ENCODE results near the gene UPP2.

Gene UPP2

DNA sequence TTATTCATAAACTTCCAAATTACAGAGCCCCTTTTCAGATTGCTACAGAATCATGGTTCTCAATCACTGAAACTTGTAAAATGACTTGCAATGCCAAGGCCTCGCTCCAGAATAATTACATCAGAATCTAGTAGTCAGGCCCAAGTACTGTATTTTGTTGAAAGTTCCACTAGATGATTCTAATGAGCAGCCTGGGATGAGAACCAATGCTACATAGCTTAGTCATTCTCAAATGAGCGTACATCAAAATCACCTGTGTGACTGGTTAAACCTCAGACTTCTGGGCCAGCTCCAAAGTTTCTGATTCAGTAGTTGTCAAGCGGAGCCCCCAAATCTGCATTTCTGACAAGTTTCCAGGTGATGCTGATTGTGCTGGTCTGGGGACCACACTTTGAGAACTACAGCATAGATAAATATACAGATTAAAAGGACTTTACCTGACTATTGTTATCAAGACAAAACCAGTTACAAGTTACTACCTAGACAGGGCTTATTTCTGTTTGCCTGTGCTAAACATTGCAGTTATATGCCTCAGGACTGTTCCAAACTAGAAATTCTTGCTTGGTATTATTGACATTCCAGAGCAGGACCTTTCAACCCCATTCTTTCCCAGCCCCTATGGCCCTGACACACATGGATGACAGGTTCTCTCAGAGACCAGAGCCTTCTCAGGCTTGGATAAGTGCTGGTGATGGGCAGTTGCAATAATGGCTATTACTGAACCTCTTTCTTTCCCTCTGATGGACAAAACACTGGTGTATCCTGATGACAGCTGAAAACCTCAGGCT is 83.1 kb downstream of the UPP2 start:
- TF ChIP-seq ZNF274 (IDR thresholded peaks at IDR 0.05; ENCODE audit: low read depth, low read length), result no peak
- no peak overlapping the region for H3K4me3 ChIP-seq (ENCODE audit: low read length)
